Stimulated activated CD8-positive, alpha-beta memory T cell treated with anti-CD3 and anti-CD28 coated beads, Interleukin-2, amount 100 ng/mL, for 48 hours (primary cell): ENCODE data around the gene PRH1.

Experiments
- DNase-seq, 2 donors: peaks; one replicate each; pipeline ENCODE4 v3.0.0-alpha.2; 2020; ENCODE audit warnings: low read depth in 2 of 2

Gene PRH1

DNA sequence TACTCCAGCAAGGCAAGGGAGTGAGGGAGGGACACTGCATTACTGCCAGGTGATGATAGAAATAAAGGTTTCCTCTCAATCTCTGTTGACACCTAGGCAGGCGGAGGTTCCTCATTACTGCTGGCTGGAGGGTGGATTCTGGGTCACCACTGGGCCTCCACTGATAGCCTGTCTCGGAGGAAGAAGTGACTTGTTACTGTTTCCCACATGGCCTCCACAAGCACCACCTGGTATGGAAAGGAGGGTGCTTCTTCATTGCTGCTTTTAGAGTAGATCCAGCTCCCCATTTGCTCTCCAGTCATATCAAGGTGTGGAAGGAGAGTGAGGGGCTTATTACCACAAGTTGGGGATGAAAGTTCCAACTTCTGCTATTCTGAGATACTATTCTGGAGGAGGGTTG is 41.2 kb downstream of the PRH1 start:
- no peak for DNase-seq

DNA sequence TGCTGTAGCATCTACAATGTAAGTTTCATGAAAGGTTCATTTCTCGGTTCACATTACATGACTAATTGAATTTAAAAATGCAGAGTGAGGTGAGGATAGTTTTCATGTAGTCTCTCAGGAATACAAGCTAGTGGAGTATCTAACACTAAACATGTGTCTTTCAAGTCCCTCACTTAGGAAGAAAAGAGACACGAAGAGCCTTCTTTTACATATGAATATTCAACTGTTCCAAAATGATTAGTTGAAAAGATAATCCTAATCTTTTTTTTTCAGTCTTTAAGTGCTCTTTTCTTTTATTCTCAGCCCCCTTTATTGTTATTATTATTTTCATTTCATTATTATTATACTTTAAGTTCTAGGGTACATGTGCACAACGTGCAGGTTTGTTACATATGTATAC is 45.6 kb downstream of the PRH1 start:
- DNase-seq, result no peak
